A549 (cell line): ENCODE measurements around the gene PRIMA1. TPM values are rescaled to one million over a fixed set of nuclear protein-coding genes. Genes with fewer than 3 reads are reported as not detected.

Experiments
- ATAC-seq, 2 experiments: fragments of 200-7000 bp in 1 of 2; fragments of >200 bp in 1 of 2; cut with Nextera tagmentation in 1 of 2; cut with Tn5 transposase in 1 of 2; 3 replicates each; pipeline versions ENCODE4 v1.8.0 to v1.9.1; 2018 to 2020; ENCODE audit warnings: mild to moderate bottlenecking in 1 of 2, moderate library complexity in 1 of 2
- CTCF ChIA-PET: fragments of 300-600 bp; sonication (Branson Sonifier 250); formaldehyde crosslinking; extraction: SDS; loops from one replicate; lab custom pipeline; 2021; ENCODE audit warnings: antibody characterized with exemption, inconsistent platforms; lab: Yijun Ruan, JAX
- POLR2A ChIA-PET: fragments of 350-600 bp; formaldehyde crosslinking; extraction: SDS; loops from one replicate; lab custom pipeline; 2021; ENCODE audit warnings: antibody characterized with exemption, inconsistent platforms; lab: Yijun Ruan, JAX
- DNase-seq, 2 experiments: peaks; one replicate each; pipeline versions ENCODE4 v3.0.0 to v3.0.0-alpha.2; 2011 to 2016; ENCODE audit warnings: low read depth in 1 of 2, low spot score in 1 of 2
- FAIRE-seq: peaks from 2 replicates; lab custom pipeline; 2011; peaks lifted over from hg19 to GRCh38; lab: Jason Lieb, UNC
- H3K27ac ChIP-seq, 2 experiments: fragments of >200 bp; sonication (Bioruptor Twin); formaldehyde crosslinking; 3 replicates each; pipeline ENCODE4 v1.5.1; 2016 to 2017
- H3K4me1 ChIP-seq: fragments of >200 bp; sonication (Bioruptor Twin); formaldehyde crosslinking; 3 replicates; pipeline ENCODE4 v1.6.1; 2016
- H3K4me2 ChIP-seq: fragments of >200 bp; sonication (Bioruptor Twin); formaldehyde crosslinking; 3 replicates; pipeline ENCODE4 v1.6.1; 2016
- H3K4me3 ChIP-seq: fragments of >200 bp; sonication (Bioruptor Twin); formaldehyde crosslinking; 3 replicates; pipeline ENCODE4 v1.5.1; 2016
- H3K9me3 ChIP-seq: fragments of >200 bp; sonication (Bioruptor Twin); formaldehyde crosslinking; 3 replicates; pipeline ENCODE4 v1.6.1; 2016
- BHLHE40 ChIP-seq: IDR thresholded peaks from 2 replicates; pipeline ENCODE4 v1.6.1; 2012; ENCODE audit warnings: low read depth, low read length, inconsistent platforms
- CEBPB ChIP-seq, 2 experiments: fragments of >200 bp in 1 of 2; sonication (Bioruptor Twin) in 1 of 2; formaldehyde crosslinking in 1 of 2; IDR thresholded peaks; 2 replicates each; pipeline ENCODE4 v1.6.1; 2012 to 2016
- CTCF ChIP-seq: fragments of >200 bp; sonication (Bioruptor Twin); formaldehyde crosslinking; IDR thresholded peaks from 3 replicates; pipeline ENCODE4 v1.5.1; 2016
- E2F6 ChIP-seq: IDR thresholded peaks from 2 replicates; pipeline ENCODE4 v1.6.1; 2012; ENCODE audit warnings: low read depth, borderline replicate concordance
- ELK1 ChIP-seq: fragments of 150-350 bp; IDR thresholded peaks from 2 replicates; pipeline ENCODE4 v1.6.1; 2014; ENCODE audit warnings: low read depth, mild to moderate bottlenecking, low read length
- EP300 ChIP-seq, 2 experiments: fragments of >200 bp; sonication (Bioruptor Twin); formaldehyde crosslinking; IDR thresholded peaks; 2 replicates in 1 of 2; 3 replicates in 1 of 2; pipeline ENCODE4 v1.6.1; 2016 to 2017
- ESRRA ChIP-seq: fragments of 150-350 bp; IDR thresholded peaks from 2 replicates; pipeline ENCODE4 v1.6.1; 2014; ENCODE audit warnings: mild to moderate bottlenecking, low read length, borderline replicate concordance
- FOSB ChIP-seq: fragments of 250-450 bp; sonication (Bioruptor Pico); IDR thresholded peaks from 2 replicates; pipeline ENCODE4 v1.5.0; 2020; ENCODE audit warnings: mild to moderate bottlenecking, moderate library complexity
- HES2 ChIP-seq: fragments of >200 bp; sonication (Bioruptor Twin); formaldehyde crosslinking; IDR thresholded peaks from 2 replicates; pipeline ENCODE4 v1.6.1; 2016
- HMGXB4 ChIP-seq: fragments of 250-450 bp; sonication (Bioruptor Pico); IDR thresholded peaks from 2 replicates; pipeline ENCODE4 v1.5.0; 2021; ENCODE audit warnings: mild to moderate bottlenecking, moderate library complexity, borderline replicate concordance
- HOXA7 ChIP-seq: fragments of 250-450 bp; sonication (Bioruptor Pico); IDR thresholded peaks from 2 replicates; pipeline ENCODE4 v1.5.0; 2020; ENCODE audit warnings: mild to moderate bottlenecking, moderate library complexity
- HOXB5 ChIP-seq: fragments of 250-450 bp; sonication (Bioruptor Pico); IDR thresholded peaks from 2 replicates; pipeline ENCODE4 v1.5.0; 2020; ENCODE audit warnings: mild to moderate bottlenecking, moderate library complexity
- KDM5A ChIP-seq: fragments of 200-600 bp; sonication (generic); IDR thresholded peaks from 2 replicates; pipeline ENCODE4 v1.6.1; 2016; ENCODE audit warnings: antibody characterized with exemption, mild to moderate bottlenecking
- MAZ ChIP-seq: fragments of 150-350 bp; IDR thresholded peaks from 2 replicates; pipeline ENCODE4 v1.6.1; 2014; ENCODE audit warnings: antibody characterized with exemption, low read depth, low read length, borderline replicate concordance
- NPAS2 ChIP-seq: fragments of 250-450 bp; sonication (Bioruptor Pico); IDR thresholded peaks from 2 replicates; pipeline ENCODE4 v1.8.0; 2022; ENCODE audit warnings: mild to moderate bottlenecking, moderate library complexity, borderline replicate concordance
- POLR2A ChIP-seq: IDR thresholded peaks from 2 replicates; pipeline ENCODE4 v1.6.1; 2012; ENCODE audit warnings: mild to moderate bottlenecking, low read length
- POLR2AphosphoS2 ChIP-seq: conservative IDR thresholded peaks from 2 replicates; pipeline ENCODE4 v1.6.1; 2012; ENCODE audit warnings: low read length, improper control_type of control experiment, inconsistent platforms
- RNF2 ChIP-seq: fragments of 200-600 bp; sonication (generic); IDR thresholded peaks from 2 replicates; pipeline ENCODE4 v1.6.1; 2016; ENCODE audit warnings: low read depth, mild to moderate bottlenecking, antibody characterized with exemption, moderate library complexity, borderline replicate concordance
- SMC3 ChIP-seq: fragments of >200 bp; sonication (Bioruptor Twin); formaldehyde crosslinking; IDR thresholded peaks from 3 replicates; pipeline ENCODE4 v1.6.1; 2018; ENCODE audit warnings: inconsistent platforms
- TFCP2L1 ChIP-seq: fragments of 250-450 bp; sonication (Bioruptor Pico); IDR thresholded peaks from 2 replicates; pipeline ENCODE4 v1.5.0; 2021; ENCODE audit warnings: mild to moderate bottlenecking
- TP53 ChIP-seq: fragments of 250-450 bp; sonication (Bioruptor Pico); IDR thresholded peaks from 2 replicates; pipeline ENCODE4 v1.5.0; 2021; ENCODE audit warnings: mild to moderate bottlenecking, moderate library complexity
- ZSCAN20 ChIP-seq: fragments of 250-450 bp; sonication (Bioruptor Pico); IDR thresholded peaks from 2 replicates; pipeline ENCODE4 v1.8.0; 2022; ENCODE audit warnings: mild to moderate bottlenecking, moderate library complexity
- WGBS: methylation state at CpG from one replicate; pipeline ENCODE4 v1.1.6; 2017; ENCODE audit errors: missing lambda C conversion rate; 5-methylcytosine and 5-hydroxymethylcytosine counted together
- polyA plus RNA-seq, 4 experiments: library from polyadenylated mRNA; depleted of rRNA in 3 of 4; stranded (reverse); fragments of >200 nt; fragmentation: RNase III in 1 of 4; extraction: RNeasy Plus Mini Kit Qiagen cat#74134 plus additional on column Dnase treatment in 1 of 4; gene quantifications; 2 replicates in 3 of 4; 3 replicates in 1 of 4; pipeline ENCODE4 v1.2.3, GENCODE V29; 2011 to 2017

The PRIMA1 gene
- polyA plus RNA-seq, 2 of the 4 experiments (the other 2 are of a cell fraction): 0.14 to 0.17 TPM

- ATAC-seq (no peak), DNase-seq (no peak), FAIRE-seq (no peak)
- Histone ChIP-seq H3K9me3 (no peaks in the 10 kb centered on the region), H3K4me1 (no peaks in the 10 kb centered on the region), H3K27ac (no peak overlapping the region), H3K4me3 (no peak overlapping the region), H3K4me2 (no peak overlapping the region)
- CTCF ChIA-PET: no interaction called here
- POLR2A ChIA-PET: no interaction called here
- WGBS: 78% methylated on average over 1 of the region's 1 CpG
- TF ChIP-seq POLR2AphosphoS2 (no peak), RNF2 (no peak), KDM5A (no peak), HOXB5 (CRISPR knock-in tag) (no peak), HOXA7 (no peak), CTCF (no peak), TP53 (CRISPR knock-in tag) (no peak), FOSB (no peak), ELK1 (no peak), MAZ (no peak), ZSCAN20 (CRISPR knock-in tag) (no peak), ESRRA (no peak), POLR2A (no peak), SMC3 (no peak), BHLHE40 (no peak)
- TF ChIP-seq, all 56 proteins: peak for 0
Measured at GRCh38 chr14:93747560-93747959, 40.7 kb downstream of the PRIMA1 start.

- Histone ChIP-seq H3K4me2 (no peak overlapping the region), H3K4me1 (no peaks in the 10 kb centered on the region), H3K4me3 (no peak overlapping the region), H3K27ac (no peak overlapping the region), H3K9me3 (no peaks in the 10 kb centered on the region)
- POLR2A ChIA-PET: no interaction called here
- DNase-seq (no peak), ATAC-seq (no peak), FAIRE-seq (no peak)
- WGBS: 64% methylated on average over 15 of the region's 15 CpGs
- no peak for TF ChIP-seq TP53 (CRISPR knock-in tag)
- TF ChIP-seq HOXA7: no peak
- no peak for TF ChIP-seq POLR2AphosphoS2
- TF ChIP-seq E2F6: no peak
- no peak for TF ChIP-seq EP300 (IDR thresholded peaks at IDR 0.05)
- no peak for TF ChIP-seq NPAS2
- no peak for TF ChIP-seq HES2
- TF ChIP-seq HMGXB4 (CRISPR knock-in tag): no peak
- no peak for TF ChIP-seq SMC3
- no peak for TF ChIP-seq CEBPB (IDR thresholded peaks at IDR 0.05)
- TF ChIP-seq TFCP2L1 (CRISPR knock-in tag): no peak
- CTCF ChIA-PET: no interaction called here
Measured at GRCh38 chr14:93747102-93747501, 41.2 kb downstream of the PRIMA1 start.
